ENCODE measurements around the gene SMIM33.

GRCh38 chr5:139462586-139463276 lies 8.1 kb upstream of the SMIM33 start, which contains the start of gene ECSCR:
- no peak for TF ChIP-seq CTCF (IDR thresholded peaks at IDR 0.05)
- TF ChIP-seq EP300 (IDR thresholded peaks at IDR 0.05) = no peak
- no peak for TF ChIP-seq POLR2AphosphoS5 (IDR thresholded peaks at IDR 0.05)
- no peak for TF ChIP-seq POLR2A (IDR thresholded peaks at IDR 0.05)

Data from sigmoid colon (tissue), 4 donors.